GM23338 (cell line): Measurements from ENCODE around the gene CEACAM3.

Experiments used
- CREB1 ChIP-seq: fragments of 250-450 bp; sonication (Bioruptor Pico); IDR thresholded peaks from 2 replicates; pipeline ENCODE4 v1.5.0; 2020; ENCODE audit warnings: low read depth, mild to moderate bottlenecking, moderate library complexity
- CTCF ChIP-seq, 2 experiments: fragments of 200-600 bp in 1 of 2; sonication (generic) in 1 of 2; conservative IDR thresholded peaks; 2 replicates each; pipeline versions ENCODE4 v1.5.1 to v1.6.1; 2016 to 2017; ENCODE audit warnings: antibody characterized with exemption in 2 of 2, low read depth in 2 of 2, mild to moderate bottlenecking in 2 of 2, moderate library complexity in 1 of 2
- ETS1 ChIP-seq: IDR thresholded peaks from 2 replicates; pipeline ENCODE4 v1.6.1; 2016; ENCODE audit warnings: antibody characterized with exemption
- EZH2 ChIP-seq: fragments of 200-600 bp; sonication (generic); IDR thresholded peaks from one replicate; pipeline ENCODE4 v1.8.0; 2017; ENCODE audit warnings: antibody characterized with exemption, mild to moderate bottlenecking, low read depth; ENCODE audit not compliant: unreplicated experiment
- EZH2phosphoT487 ChIP-seq: fragments of 200-600 bp; sonication (generic); IDR thresholded peaks from one replicate; pipeline ENCODE4 v1.8.1; 2018; ENCODE audit warnings: antibody characterized with exemption; ENCODE audit not compliant: unreplicated experiment
- JUNB ChIP-seq: IDR thresholded peaks from one replicate; pipeline ENCODE4 v1.6.1; 2016; ENCODE audit warnings: antibody characterized with exemption; ENCODE audit not compliant: unreplicated experiment
- POLR2AphosphoS5 ChIP-seq: IDR thresholded peaks from 2 replicates; pipeline ENCODE4 v1.6.1; 2016; ENCODE audit warnings: antibody characterized with exemption, low read depth
- ZNF114 ChIP-seq: fragments of 250-450 bp; sonication (Bioruptor Pico); IDR thresholded peaks from 2 replicates; pipeline ENCODE4 v1.5.0; 2020; ENCODE audit warnings: mild to moderate bottlenecking, moderate library complexity
- ZNF462 ChIP-seq: fragments of 250-450 bp; sonication (Bioruptor Pico); IDR thresholded peaks from 2 replicates; pipeline ENCODE4 v1.5.0; 2020; ENCODE audit warnings: mild to moderate bottlenecking, moderate library complexity
- TF ChIP-seq, protein P1 (sequence below): IDR thresholded peaks from one replicate; pipeline ENCODE4 v1.6.1; 2018; ENCODE audit warnings: antibody characterized with exemption; ENCODE audit not compliant: unreplicated experiment

DNA sequence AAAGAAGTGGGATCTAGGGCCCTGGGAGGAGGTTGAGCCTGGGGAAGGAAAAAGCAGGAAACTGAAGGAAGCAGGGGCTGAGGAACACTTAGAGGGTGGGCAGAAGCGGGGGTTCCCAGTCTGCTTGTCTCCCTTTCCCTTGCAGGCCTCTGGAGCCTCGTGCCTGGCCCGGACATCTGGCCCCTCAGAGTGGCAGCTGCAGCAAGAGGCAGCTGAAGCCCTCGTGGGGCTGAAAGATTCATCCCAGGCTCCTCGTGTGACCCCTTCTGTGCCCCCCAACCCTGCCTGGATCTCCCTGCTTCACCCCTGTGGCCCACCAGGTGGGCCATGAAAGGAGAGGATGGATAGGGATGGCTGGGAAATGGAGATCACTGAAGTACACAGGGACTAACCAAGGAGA, 54.0 kb downstream of the CEACAM3 start:
- TF ChIP-seq CTCF (conservative IDR thresholded peaks at IDR 0.05; ENCODE audit: low read depth in 2 of 2) (no peak), EZH2 (no peak), EZH2phosphoT487 (no peak), POLR2AphosphoS5 (no peak), CREB1 (CRISPR knock-in tag) (no peak), JUNB (no peak), ZNF114 (CRISPR knock-in tag) (no peak), ZNF462 (no peak), ETS1 (no peak)
- TF ChIP-seq, protein P1, sequence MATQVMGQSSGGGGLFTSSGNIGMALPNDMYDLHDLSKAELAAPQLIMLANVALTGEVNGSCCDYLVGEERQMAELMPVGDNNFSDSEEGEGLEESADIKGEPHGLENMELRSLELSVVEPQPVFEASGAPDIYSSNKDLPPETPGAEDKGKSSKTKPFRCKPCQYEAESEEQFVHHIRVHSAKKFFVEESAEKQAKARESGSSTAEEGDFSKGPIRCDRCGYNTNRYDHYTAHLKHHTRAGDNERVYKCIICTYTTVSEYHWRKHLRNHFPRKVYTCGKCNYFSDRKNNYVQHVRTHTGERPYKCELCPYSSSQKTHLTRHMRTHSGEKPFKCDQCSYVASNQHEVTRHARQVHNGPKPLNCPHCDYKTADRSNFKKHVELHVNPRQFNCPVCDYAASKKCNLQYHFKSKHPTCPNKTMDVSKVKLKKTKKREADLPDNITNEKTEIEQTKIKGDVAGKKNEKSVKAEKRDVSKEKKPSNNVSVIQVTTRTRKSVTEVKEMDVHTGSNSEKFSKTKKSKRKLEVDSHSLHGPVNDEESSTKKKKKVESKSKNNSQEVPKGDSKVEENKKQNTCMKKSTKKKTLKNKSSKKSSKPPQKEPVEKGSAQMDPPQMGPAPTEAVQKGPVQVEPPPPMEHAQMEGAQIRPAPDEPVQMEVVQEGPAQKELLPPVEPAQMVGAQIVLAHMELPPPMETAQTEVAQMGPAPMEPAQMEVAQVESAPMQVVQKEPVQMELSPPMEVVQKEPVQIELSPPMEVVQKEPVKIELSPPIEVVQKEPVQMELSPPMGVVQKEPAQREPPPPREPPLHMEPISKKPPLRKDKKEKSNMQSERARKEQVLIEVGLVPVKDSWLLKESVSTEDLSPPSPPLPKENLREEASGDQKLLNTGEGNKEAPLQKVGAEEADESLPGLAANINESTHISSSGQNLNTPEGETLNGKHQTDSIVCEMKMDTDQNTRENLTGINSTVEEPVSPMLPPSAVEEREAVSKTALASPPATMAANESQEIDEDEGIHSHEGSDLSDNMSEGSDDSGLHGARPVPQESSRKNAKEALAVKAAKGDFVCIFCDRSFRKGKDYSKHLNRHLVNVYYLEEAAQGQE = no peak
